ENCODE data around the gene ASCC2.

ASCC2 gene

GRCh38 chr22:29816128-29816527, 21.9 kb downstream of the ASCC2 start:
- no peak for DNase-seq

- DNase-seq, result no peak
Observed at GRCh38 chr22:29815580-29815979, 22.5 kb downstream of the ASCC2 start.

GRCh38 chr22:29814003-29814402, 24.1 kb downstream of the ASCC2 start:
- no peak for DNase-seq

GRCh38 chr22:29813563-29813962, 24.5 kb downstream of the ASCC2 start:
- DNase-seq, result no peak

GRCh38 chr22:29813126-29813525, 24.9 kb downstream of the ASCC2 start:
- DNase-seq, result no peak

- no peak for DNase-seq
Observed at GRCh38 chr22:29811377-29811776, 26.7 kb downstream of the ASCC2 start.

GRCh38 chr22:29810216-29810615, 27.9 kb downstream of the ASCC2 start:
- no peak for DNase-seq

- DNase-seq, result no peak
Observed at GRCh38 chr22:29806196-29806595, 31.9 kb downstream of the ASCC2 start.

GRCh38 chr22:29804985-29805384, 33.1 kb downstream of the ASCC2 start:
- DNase-seq, result no peak

- DNase-seq, result no peak
Observed at GRCh38 chr22:29803190-29803589, 34.9 kb downstream of the ASCC2 start.

- no peak for DNase-seq
Observed at GRCh38 chr22:29801796-29802195, 36.3 kb downstream of the ASCC2 start.

GRCh38 chr22:29801153-29801552, 36.9 kb downstream of the ASCC2 start:
- peak; percentile 61 for DNase-seq

GRCh38 chr22:29799217-29799680, 38.8 kb downstream of the ASCC2 start:
- peak; percentile 82 for DNase-seq

GRCh38 chr22:29798801-29799200, 39.3 kb downstream of the ASCC2 start:
- no peak for DNase-seq

GRCh38 chr22:29798318-29798717, 39.8 kb downstream of the ASCC2 start:
- no peak for DNase-seq

- no peak for DNase-seq
Observed at GRCh38 chr22:29797351-29797750, 40.7 kb downstream of the ASCC2 start.

GRCh38 chr22:29795663-29796062, 42.4 kb downstream of the ASCC2 start:
- no peak for DNase-seq

- no peak for DNase-seq
Observed at GRCh38 chr22:29793396-29793795, 44.7 kb downstream of the ASCC2 start.

GRCh38 chr22:29790061-29790460, 48.0 kb downstream of the ASCC2 start:
- DNase-seq, result no peak

- DNase-seq, result no peak
Observed at GRCh38 chr22:29788339-29789279, 49.5 kb downstream of the ASCC2 start.

GRCh38 chr22:29787371-29787980, 50.6 kb downstream of the ASCC2 start:
- DNase-seq, result no peak

GRCh38 chr22:29786031-29786430, 52.0 kb downstream of the ASCC2 start:
- DNase-seq, result no peak

GRCh38 chr22:29784451-29785361, 53.4 kb downstream of the ASCC2 start:
- DNase-seq, result no peak

Measured in NCI-H226 (cell line).